SK-N-SH (cell line): ENCODE data around the gene OR10H5. TPM values are rescaled to one million over a fixed set of nuclear protein-coding genes. Genes with fewer than 3 reads are reported as not detected.

Experiments used
- CTCF ChIA-PET: fragments of 300-600, 350-600 bp; formaldehyde crosslinking; extraction: SDS; loops from one replicate; lab custom pipeline; 2021; lab: Yijun Ruan, JAX
- POLR2A ChIA-PET: fragments of 350-600 bp; sonication (Branson Sonifier 250); formaldehyde crosslinking; extraction: SDS; loops from one replicate; lab custom pipeline; 2020; ENCODE audit warnings: antibody characterized with exemption, inconsistent platforms; lab: Yijun Ruan, JAX
- DNase-seq: peaks from one replicate; pipeline ENCODE4 v3.0.0; 2012
- H2AFZ ChIP-seq: fragments of 200-600 bp; sonication (generic); 2 replicates; pipeline ENCODE4 v1.8.1; 2016; ENCODE audit warnings: antibody characterized with exemption, mild to moderate bottlenecking, low read depth
- H3F3A ChIP-seq: fragments of 200-600 bp; sonication (generic); replicated peaks from 2 replicates; pipeline ENCODE3; 2016; ENCODE audit warnings: antibody characterized with exemption, mild to moderate bottlenecking; ENCODE audit not compliant: insufficient read depth
- H3K27ac ChIP-seq, 2 experiments: fragments of 200-500 bp in 1 of 2; fragments of 200-600 bp in 1 of 2; sonication (Bioruptor generic) in 1 of 2; sonication (generic), shearing (Covaris generic) in 1 of 2; 2 replicates each; pipeline versions ENCODE4 v1.5.1 to v1.6.1; 2014 to 2016; ENCODE audit warnings: low read depth in 2 of 2, inconsistent platforms in 1 of 2, low read length in 1 of 2, mild to moderate bottlenecking in 1 of 2, mixed read lengths in 1 of 2
- H3K27me3 ChIP-seq: fragments of 200-600 bp; sonication (generic), shearing (Covaris generic); 2 replicates; pipeline ENCODE4 v1.6.1; 2016; ENCODE audit warnings: mixed run types; ENCODE audit not compliant: insufficient read depth
- H3K36me3 ChIP-seq, 2 experiments: fragments of 200-500 bp in 1 of 2; fragments of 200-600 bp in 1 of 2; sonication (Bioruptor generic) in 1 of 2; sonication (generic) in 1 of 2; replicated peaks in 1 of 2; 2 replicates each; pipeline versions ENCODE3 to v1.5.1; 2014 to 2016; ENCODE audit warnings: low read length in 1 of 2, mild to moderate bottlenecking in 1 of 2; ENCODE audit not compliant: insufficient read depth in 2 of 2, control insufficient read depth in 1 of 2
- H3K4me1 ChIP-seq, 2 experiments: fragments of 200-500 bp in 1 of 2; fragments of 200-600 bp in 1 of 2; sonication (Bioruptor generic) in 1 of 2; sonication (generic), shearing (Covaris generic) in 1 of 2; 2 replicates each; pipeline versions ENCODE4 v1.5.1 to v1.6.1; 2014 to 2016; ENCODE audit warnings: low read depth in 1 of 2, low read length in 1 of 2, mixed run types in 1 of 2; ENCODE audit not compliant: insufficient read depth in 2 of 2, control insufficient read depth in 1 of 2
- H3K4me2 ChIP-seq: fragments of 200-600 bp; sonication (generic), shearing (Covaris generic); 2 replicates; pipeline ENCODE4 v1.6.1; 2017; ENCODE audit warnings: mixed run types
- H3K4me3 ChIP-seq, 2 experiments: fragments of 200-500 bp in 1 of 2; fragments of 200-600 bp in 1 of 2; sonication (Bioruptor generic) in 1 of 2; sonication (generic), shearing (Covaris generic) in 1 of 2; 2 replicates each; pipeline versions ENCODE4 v1.5.1 to v1.8.1; 2014 to 2016; ENCODE audit warnings: low read depth in 2 of 2, inconsistent platforms in 1 of 2, low read length in 1 of 2, mild to moderate bottlenecking in 1 of 2, mixed read lengths in 1 of 2, moderate library complexity in 1 of 2
- H3K79me2 ChIP-seq: fragments of 200-600 bp; sonication (generic); 2 replicates; pipeline ENCODE4 v1.8.1; 2017; ENCODE audit warnings: mild to moderate bottlenecking; ENCODE audit not compliant: insufficient read depth
- H3K9ac ChIP-seq: fragments of 200-600 bp; sonication (generic); 2 replicates; pipeline ENCODE4 v1.6.1; 2017; ENCODE audit warnings: mixed run types
- H3K9me2 ChIP-seq: fragments of 200-600 bp; sonication (generic); 2 replicates; pipeline ENCODE4 v1.6.1; 2017; ENCODE audit warnings: mixed run types
- H3K9me3 ChIP-seq: fragments of 200-600 bp; sonication (generic); 2 replicates; pipeline ENCODE4 v1.6.1; 2017; ENCODE audit warnings: mixed run types, mild to moderate bottlenecking, moderate library complexity
- H4K20me1 ChIP-seq: fragments of 200-600 bp; sonication (generic); 2 replicates; pipeline ENCODE4 v1.6.1; 2017; ENCODE audit warnings: mild to moderate bottlenecking, mixed run types; ENCODE audit not compliant: insufficient read depth
- CHD2 ChIP-seq: fragments of 150-350 bp; IDR thresholded peaks from 2 replicates; pipeline ENCODE4 v1.6.1; 2018; ENCODE audit warnings: low read length; ENCODE audit not compliant: partially characterized antibody
- CTCF ChIP-seq: fragments of 200-600 bp; sonication (generic); IDR thresholded peaks from 2 replicates; pipeline ENCODE4 v1.6.1; 2017; ENCODE audit warnings: antibody characterized with exemption, mild to moderate bottlenecking, moderate library complexity
- ELF1 ChIP-seq: IDR thresholded peaks from 2 replicates; pipeline ENCODE4 v1.4.0; 2012
- EZH2phosphoT487 ChIP-seq: fragments of 200-600 bp; sonication (generic); IDR thresholded peaks from 2 replicates; pipeline ENCODE4 v1.6.1; 2017; ENCODE audit warnings: low read depth, mixed run types, mild to moderate bottlenecking, antibody characterized with exemption, moderate library complexity, borderline replicate concordance
- FOXJ3 ChIP-seq: sonication (generic); formaldehyde crosslinking; IDR thresholded peaks from 2 replicates; pipeline ENCODE4 v1.5.1; 2020; ENCODE audit warnings: mild to moderate bottlenecking, missing genetic modification reagents
- FOXM1 ChIP-seq: IDR thresholded peaks from 2 replicates; pipeline ENCODE4 v1.4.0; 2012; ENCODE audit warnings: low read depth, mild to moderate bottlenecking
- GABPA ChIP-seq: IDR thresholded peaks from 2 replicates; pipeline ENCODE4 v1.4.0; 2012; ENCODE audit warnings: low read depth, mild to moderate bottlenecking
- GATA2 ChIP-seq: sonication (generic); formaldehyde crosslinking; IDR thresholded peaks from 2 replicates; pipeline ENCODE4 v1.5.0; 2020; ENCODE audit warnings: mild to moderate bottlenecking, missing genetic modification reagents
- JUND ChIP-seq: IDR thresholded peaks from 2 replicates; pipeline ENCODE4 v1.4.0; 2012
- MXI1 ChIP-seq: IDR thresholded peaks from 2 replicates; pipeline ENCODE4 v1.6.1; 2012; ENCODE audit warnings: mild to moderate bottlenecking, low read depth, low read length, improper control_type of control experiment
- NRF1 ChIP-seq: IDR thresholded peaks from 2 replicates; pipeline ENCODE4 v1.6.1; 2012; ENCODE audit warnings: low read depth, mild to moderate bottlenecking, low read length
- POLR2AphosphoS5 ChIP-seq: IDR thresholded peaks from 2 replicates; pipeline ENCODE4 v1.6.1; 2012; ENCODE audit warnings: low read depth, low read length
- RCOR1 ChIP-seq: fragments of 150-350 bp; IDR thresholded peaks from 2 replicates; pipeline ENCODE4 v1.6.1; 2017; ENCODE audit warnings: antibody characterized with exemption, low read length
- REST ChIP-seq: IDR thresholded peaks from 2 replicates; pipeline ENCODE4 v1.6.1; 2012; ENCODE audit warnings: mild to moderate bottlenecking, low read depth, low read length, moderate library complexity
- SIN3A ChIP-seq: IDR thresholded peaks from 2 replicates; pipeline ENCODE4 v1.6.1; 2012; ENCODE audit warnings: low read depth, mild to moderate bottlenecking, low read length, moderate library complexity, borderline replicate concordance
- TAF1 ChIP-seq: IDR thresholded peaks from 2 replicates; pipeline ENCODE4 v1.6.1; 2012; ENCODE audit warnings: low read depth, mild to moderate bottlenecking, low read length, moderate library complexity, borderline replicate concordance
- USF1 ChIP-seq: IDR thresholded peaks from 2 replicates; pipeline ENCODE4 v1.4.0; 2012; ENCODE audit warnings: low read depth, borderline replicate concordance
- USF2 ChIP-seq: fragments of 150-350 bp; IDR thresholded peaks from 2 replicates; pipeline ENCODE4 v1.6.1; 2017; ENCODE audit warnings: antibody characterized with exemption, low read length, low read depth, borderline replicate concordance
- WGBS: methylation state at CpG from one replicate; pipeline ENCODE4 v1.1.6; 2017; ENCODE audit warnings: low lambda C conversion rate; 5-methylcytosine and 5-hydroxymethylcytosine counted together
- polyA plus RNA-seq, 3 experiments: library from polyadenylated mRNA; depleted of rRNA; stranded (reverse); fragments of >200 nt; gene quantifications; 2 replicates each; pipeline ENCODE4 v1.2.3, GENCODE V29; 2012
- TF ChIP-seq, protein P1 (sequence below): IDR thresholded peaks from 2 replicates; pipeline ENCODE4 v1.4.0; 2012; ENCODE audit warnings: low read depth
- TF ChIP-seq, protein P2 (sequence below): fragments of 150-350 bp; IDR thresholded peaks from 2 replicates; pipeline ENCODE4 v1.6.1; 2016; ENCODE audit warnings: mild to moderate bottlenecking, low read depth, low read length

OR10H5 gene
- polyA plus RNA-seq, 1 of the 3 experiments (the other 2 are of a cell fraction): not detected

GRCh38 chr19:15758379-15758778 lies 29.1 kb upstream of the OR10H5 start:
- Histone ChIP-seq H3F3A (no peaks in the 10 kb centered on the region), H2AFZ (no peak overlapping the region), H3K9ac (no peak overlapping the region), H3K79me2 (no peaks in the 10 kb centered on the region), H3K9me3 (no peaks in the 10 kb centered on the region), H3K27me3 (no peaks in the 10 kb centered on the region), H3K36me3 (no peaks in the 10 kb centered on the region), H4K20me1 (no peaks in the 10 kb centered on the region), H3K27ac (no peak overlapping the region), H3K4me1 (no peaks in the 10 kb centered on the region), H3K4me3 (no peak overlapping the region), H3K4me2 (no peak overlapping the region), H3K9me2 (no peaks in the 10 kb centered on the region; the same call in 1 of the 2 replicates)
- DNase-seq: no peak
- WGBS: 0% methylated on average over 2 of the region's 2 CpGs
- TF ChIP-seq CHD2 (no peak), USF1 (no peak), CTCF (no peak), NRF1 (no peak), MXI1 (no peak), POLR2AphosphoS5 (no peak), EZH2phosphoT487 (no peak), TAF1 (no peak), GATA2 (CRISPR knock-in tag) (no peak), USF2 (no peak), FOXJ3 (no peak), REST (no peak), JUND (no peak), SIN3A (no peak), GABPA (no peak), RCOR1 (no peak), ELF1 (no peak), FOXM1 (no peak)
- TF ChIP-seq, protein P1, sequence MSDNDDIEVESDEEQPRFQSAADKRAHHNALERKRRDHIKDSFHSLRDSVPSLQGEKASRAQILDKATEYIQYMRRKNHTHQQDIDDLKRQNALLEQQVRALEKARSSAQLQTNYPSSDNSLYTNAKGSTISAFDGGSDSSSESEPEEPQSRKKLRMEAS: no peak
- TF ChIP-seq, protein P2, sequence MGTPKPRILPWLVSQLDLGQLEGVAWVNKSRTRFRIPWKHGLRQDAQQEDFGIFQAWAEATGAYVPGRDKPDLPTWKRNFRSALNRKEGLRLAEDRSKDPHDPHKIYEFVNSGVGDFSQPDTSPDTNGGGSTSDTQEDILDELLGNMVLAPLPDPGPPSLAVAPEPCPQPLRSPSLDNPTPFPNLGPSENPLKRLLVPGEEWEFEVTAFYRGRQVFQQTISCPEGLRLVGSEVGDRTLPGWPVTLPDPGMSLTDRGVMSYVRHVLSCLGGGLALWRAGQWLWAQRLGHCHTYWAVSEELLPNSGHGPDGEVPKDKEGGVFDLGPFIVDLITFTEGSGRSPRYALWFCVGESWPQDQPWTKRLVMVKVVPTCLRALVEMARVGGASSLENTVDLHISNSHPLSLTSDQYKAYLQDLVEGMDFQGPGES: no peak
- POLR2A ChIA-PET: no interaction called here
- CTCF ChIA-PET: no interaction called here
